22Rv1 (cell line): ENCODE measurements around the gene SRPRB.

Experiments
- H3K27ac ChIP-seq: fragments of 450-650 bp; 2 replicates; pipeline ENCODE4 v1.5.1; 2017
- ZFX ChIP-seq: fragments of 450-650 bp; IDR thresholded peaks from 2 replicates; pipeline ENCODE4 v1.6.1; 2017; ENCODE audit warnings: antibody characterized with exemption, borderline replicate concordance
- TF ChIP-seq, protein P1 (sequence below): fragments of 450-650 bp; IDR thresholded peaks from 2 replicates; pipeline ENCODE4 v1.5.1; 2017; ENCODE audit warnings: mild to moderate bottlenecking

The SRPRB gene

DNA sequence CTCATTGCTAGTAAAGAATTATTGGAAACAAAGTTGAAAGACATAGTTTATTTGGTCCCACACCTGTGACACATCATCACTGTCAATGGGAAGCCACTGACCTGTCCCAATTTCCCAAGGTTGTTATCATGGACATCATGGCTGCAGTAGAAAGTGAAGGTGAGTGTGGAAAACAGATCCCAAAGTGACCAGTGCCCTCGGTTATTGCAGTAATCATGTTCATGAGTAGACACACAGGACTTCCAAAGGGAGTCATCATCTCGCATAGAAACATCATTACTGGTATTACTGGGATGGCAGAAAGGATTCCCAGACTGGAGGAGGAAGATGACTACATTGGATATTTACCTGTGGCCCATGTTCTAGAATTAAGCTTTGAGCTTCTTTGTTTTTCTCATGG, 44.7 kb upstream of the SRPRB start:
- TF ChIP-seq ZFX, result no peak
- TF ChIP-seq, protein P1, sequence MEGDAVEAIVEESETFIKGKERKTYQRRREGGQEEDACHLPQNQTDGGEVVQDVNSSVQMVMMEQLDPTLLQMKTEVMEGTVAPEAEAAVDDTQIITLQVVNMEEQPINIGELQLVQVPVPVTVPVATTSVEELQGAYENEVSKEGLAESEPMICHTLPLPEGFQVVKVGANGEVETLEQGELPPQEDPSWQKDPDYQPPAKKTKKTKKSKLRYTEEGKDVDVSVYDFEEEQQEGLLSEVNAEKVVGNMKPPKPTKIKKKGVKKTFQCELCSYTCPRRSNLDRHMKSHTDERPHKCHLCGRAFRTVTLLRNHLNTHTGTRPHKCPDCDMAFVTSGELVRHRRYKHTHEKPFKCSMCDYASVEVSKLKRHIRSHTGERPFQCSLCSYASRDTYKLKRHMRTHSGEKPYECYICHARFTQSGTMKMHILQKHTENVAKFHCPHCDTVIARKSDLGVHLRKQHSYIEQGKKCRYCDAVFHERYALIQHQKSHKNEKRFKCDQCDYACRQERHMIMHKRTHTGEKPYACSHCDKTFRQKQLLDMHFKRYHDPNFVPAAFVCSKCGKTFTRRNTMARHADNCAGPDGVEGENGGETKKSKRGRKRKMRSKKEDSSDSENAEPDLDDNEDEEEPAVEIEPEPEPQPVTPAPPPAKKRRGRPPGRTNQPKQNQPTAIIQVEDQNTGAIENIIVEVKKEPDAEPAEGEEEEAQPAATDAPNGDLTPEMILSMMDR, result no peak
- no peak overlapping the region for H3K27ac ChIP-seq

DNA sequence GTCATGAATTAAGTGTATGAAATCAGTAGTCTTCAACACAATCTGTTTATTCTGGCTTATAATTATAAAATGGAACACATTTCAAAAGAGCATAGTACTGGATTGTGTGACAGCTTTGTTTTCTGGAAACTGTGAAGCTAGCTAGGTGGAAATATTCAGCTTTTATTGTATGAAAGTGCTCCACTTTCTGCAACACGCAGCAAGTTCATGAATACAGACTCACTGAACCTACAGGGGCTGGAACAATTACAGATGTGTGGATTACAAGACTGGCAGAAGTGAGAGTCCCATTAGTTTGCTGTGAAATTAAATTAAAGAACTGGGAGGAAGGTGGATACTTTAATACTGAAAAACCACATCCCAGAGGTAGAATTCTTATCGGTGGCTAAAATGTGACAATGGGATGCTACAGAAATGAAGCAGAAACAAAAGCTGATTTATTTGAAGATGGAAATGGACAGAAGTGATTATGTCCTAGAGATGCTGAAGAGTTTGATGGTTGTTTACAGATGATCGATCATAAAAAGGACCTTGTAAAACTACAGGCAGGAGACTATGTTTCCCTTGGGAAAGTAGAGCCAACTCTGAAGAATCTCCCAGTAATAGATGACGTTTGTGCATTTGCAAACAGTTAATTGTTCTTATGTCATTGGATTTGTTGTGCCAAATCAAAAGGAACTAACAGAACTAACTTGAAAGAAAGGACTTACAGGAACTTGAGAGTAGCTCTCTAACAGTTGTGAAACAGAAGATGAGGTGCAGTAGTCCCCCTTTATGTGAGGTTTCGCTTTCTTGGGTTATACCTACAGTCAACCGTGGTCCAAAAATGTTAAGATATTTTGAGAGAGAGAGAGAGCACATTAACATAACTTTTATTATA, 43.8 kb upstream of the SRPRB start:
- TF ChIP-seq ZFX, result no peak
- TF ChIP-seq, protein P1, result no peak

DNA sequence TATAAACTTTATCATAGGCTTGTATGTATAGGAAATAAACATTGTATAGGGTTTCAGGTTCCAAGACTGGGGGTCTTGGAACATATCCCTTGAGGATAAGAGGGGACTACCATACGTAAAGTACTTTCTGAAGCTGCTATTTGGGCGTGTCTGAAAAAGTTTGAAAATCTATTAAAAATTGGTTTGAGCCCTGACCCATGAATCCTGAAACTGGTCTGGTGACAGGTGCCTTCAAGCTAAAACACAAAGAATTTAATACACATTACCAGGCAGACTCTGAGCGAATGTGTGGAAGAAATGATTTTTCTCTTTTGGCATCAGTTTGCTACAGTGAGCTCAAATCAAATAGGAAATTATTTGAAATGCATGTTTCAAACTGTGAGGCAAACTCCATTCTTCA, 43.1 kb upstream of the SRPRB start:
- TF ChIP-seq, protein P1, result no peak
- TF ChIP-seq ZFX, result no peak
- H3K27ac ChIP-seq, result no peak overlapping the region

More for the DNA sequence above, 43.8 kb upstream of the SRPRB start:
- no peak overlapping the region for H3K27ac ChIP-seq

DNA sequence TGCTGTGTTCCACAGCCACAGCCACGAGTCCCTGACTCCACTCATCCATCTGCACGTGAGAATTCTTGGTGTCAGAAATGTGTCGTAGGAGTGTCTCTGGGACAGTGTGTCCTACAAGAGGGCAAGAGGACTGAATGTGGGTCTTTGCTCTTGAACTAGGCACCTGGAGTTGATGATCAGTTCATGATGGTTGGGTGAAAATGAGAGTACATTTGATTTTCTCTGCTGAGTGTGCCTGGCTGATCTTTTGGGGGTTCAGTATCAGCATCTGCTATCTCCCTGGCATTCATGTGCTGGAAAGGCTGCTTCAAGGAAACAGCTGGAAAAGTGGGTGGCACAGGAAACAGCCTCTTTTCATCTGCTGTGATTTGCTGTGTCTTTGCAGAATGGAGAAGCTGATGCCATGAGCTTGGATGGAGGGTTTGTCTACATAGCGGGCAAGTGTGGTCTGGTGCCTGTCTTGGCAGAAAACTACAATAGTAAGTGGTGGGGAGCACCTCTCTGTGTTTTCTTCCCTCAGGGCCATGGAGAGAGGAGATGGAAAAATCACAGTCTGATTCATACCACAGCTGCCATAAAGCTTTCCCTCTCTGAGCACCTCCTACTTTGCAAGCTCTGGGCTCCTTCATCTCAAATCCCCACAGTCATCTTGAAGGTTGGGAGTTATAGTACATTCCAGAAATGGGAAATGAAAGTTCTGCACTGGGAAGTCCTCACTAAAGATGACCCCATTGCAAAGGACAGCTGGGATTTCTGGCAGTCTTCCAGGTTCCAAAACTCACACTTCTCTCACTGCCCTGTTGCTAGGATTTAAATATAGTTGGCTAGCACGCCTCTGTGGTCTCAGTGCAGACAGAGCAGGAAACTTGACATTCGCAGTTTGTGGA, 41.6 kb upstream of the SRPRB start:
- no peak for TF ChIP-seq ZFX
- TF ChIP-seq, protein P1, result no peak
- no peak overlapping the region for H3K27ac ChIP-seq

DNA sequence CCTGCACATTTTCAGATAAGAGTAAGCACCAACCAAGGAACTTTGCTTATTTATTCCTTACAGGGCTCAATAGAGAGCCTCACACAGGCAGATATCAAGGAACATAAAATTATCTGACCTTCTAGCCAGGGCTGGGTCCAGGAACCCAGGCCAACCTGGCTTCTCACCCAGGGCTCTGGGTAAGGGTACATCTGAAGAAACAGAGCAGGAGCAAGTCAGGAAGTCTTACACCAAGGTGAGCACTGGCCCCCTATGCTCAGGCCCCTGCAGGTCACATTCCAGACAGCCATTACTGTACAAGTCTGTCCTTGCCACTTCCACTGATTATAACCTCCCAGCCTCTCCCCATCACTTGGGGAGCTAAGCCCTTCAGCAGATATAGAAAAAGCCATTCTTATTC, 40.4 kb upstream of the SRPRB start:
- TF ChIP-seq ZFX, result no peak
- TF ChIP-seq, protein P1, result no peak
- no peak overlapping the region for H3K27ac ChIP-seq

DNA sequence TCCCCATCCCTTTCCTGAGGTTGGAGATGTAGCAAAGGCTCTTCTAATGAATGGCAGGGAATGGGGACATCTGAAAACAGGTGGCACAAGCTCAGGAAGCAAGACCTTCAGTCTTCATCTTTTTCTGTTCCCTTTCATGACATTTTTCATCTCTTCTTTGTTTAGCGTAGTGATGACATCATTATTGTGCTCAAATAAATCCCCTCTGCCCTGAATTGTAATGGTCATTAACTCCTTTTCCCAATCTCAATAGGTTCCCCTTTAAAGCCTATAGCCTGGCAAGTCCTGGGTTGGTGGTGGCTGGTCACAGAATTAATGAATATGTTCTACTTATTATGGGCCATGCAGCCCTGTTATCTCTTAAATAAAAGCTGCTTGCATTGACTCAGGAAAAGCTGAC, 38.0 kb upstream of the SRPRB start:
- H3K27ac ChIP-seq, result no peak overlapping the region
- TF ChIP-seq ZFX, result no peak
- TF ChIP-seq, protein P1, result no peak

DNA sequence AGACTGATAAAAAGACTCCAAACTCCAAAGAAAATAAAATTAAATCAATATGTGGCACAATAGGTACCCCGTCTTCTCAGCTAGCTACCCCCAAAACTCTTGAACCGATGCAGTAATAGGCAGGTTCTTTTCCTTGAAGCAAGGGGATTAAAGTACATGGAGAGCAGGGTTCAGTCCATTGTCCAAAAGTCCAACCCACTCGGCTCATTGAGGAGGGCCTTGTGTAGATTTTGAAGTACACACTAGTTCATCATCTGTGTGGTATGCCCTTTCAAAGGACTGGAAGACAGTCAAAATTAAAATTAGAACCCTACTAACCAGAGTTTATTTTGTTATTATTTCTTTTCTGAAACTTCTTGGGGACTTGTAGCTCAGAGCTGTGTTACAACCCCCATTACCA, 36.1 kb upstream of the SRPRB start:
- no peak overlapping the region for H3K27ac ChIP-seq
- TF ChIP-seq, protein P1, result no peak
- TF ChIP-seq ZFX, result no peak
